ENCODE measurements around the gene KCNT2.
"Not testable (repeated sequence)": the region's sequence is repeated elsewhere in the genome, so short reads cannot be mapped to it uniquely, and the experiment has no call there.

KCNT2 gene

GRCh38 chr1:196522574-196523345, 85.5 kb downstream of the KCNT2 start:
- not testable (repeated sequence) for H3K4me1 ChIP-seq (ENCODE audit: control insufficient read depth in 1 of 2, insufficient read depth in 2 of 2, low read length in 2 of 2); H3K9ac ChIP-seq (ENCODE audit: low read depth in 1 of 2, low read length in 2 of 2); H3K9me3 ChIP-seq (ENCODE audit: control insufficient read depth in 1 of 2, low read length in 2 of 2); H3K27me3 ChIP-seq (ENCODE audit: control insufficient read depth in 1 of 2, insufficient read depth in 2 of 2, low read length in 2 of 2); H3K4me3 ChIP-seq (ENCODE audit: low read depth in 1 of 2, low read length in 2 of 2); H3K36me3 ChIP-seq (ENCODE audit: control insufficient read depth in 1 of 2, insufficient read depth in 2 of 2, low read length in 2 of 2); H3K27ac ChIP-seq (ENCODE audit: low read depth, low read length)

DNA sequence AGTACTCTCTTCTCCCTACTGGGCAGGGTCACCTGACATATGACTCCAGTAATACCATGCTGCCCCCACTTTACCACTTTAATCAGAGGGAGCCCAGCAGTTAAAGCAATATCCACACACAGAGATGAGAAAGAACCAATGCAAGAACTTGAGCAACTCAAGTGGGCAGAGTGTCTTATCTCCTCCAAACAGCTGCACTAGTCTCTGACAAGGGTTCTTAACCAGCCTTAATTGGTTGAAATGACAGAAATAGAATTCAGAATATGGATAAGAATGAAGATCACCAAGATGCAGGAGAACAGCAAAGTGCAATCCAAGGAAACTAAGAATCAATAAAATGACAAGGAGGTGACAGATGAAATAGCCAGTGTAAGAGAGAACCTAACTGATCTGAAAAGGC, 91.0 kb downstream of the KCNT2 start:
- no peak overlapping the region for H3K4me3 ChIP-seq (ENCODE audit: low read depth in 1 of 2, low read length in 2 of 2)
- H3K9ac ChIP-seq (ENCODE audit: low read depth in 1 of 2, low read length in 2 of 2), result no peak overlapping the region
- H3K36me3 ChIP-seq (ENCODE audit: control insufficient read depth in 1 of 2, insufficient read depth in 2 of 2, low read length in 2 of 2), result no peaks in the 10 kb centered on the region
- H3K9me3 ChIP-seq (ENCODE audit: control insufficient read depth in 1 of 2, low read length in 2 of 2), result no peaks in the 10 kb centered on the region
- no peaks in the 10 kb centered on the region for H3K4me1 ChIP-seq (ENCODE audit: control insufficient read depth in 1 of 2, insufficient read depth in 2 of 2, low read length in 2 of 2)
- no peak overlapping the region for H3K27ac ChIP-seq (ENCODE audit: low read depth, low read length)
- no peaks in the 10 kb centered on the region for H3K27me3 ChIP-seq (ENCODE audit: control insufficient read depth in 1 of 2, insufficient read depth in 2 of 2, low read length in 2 of 2)

DNA sequence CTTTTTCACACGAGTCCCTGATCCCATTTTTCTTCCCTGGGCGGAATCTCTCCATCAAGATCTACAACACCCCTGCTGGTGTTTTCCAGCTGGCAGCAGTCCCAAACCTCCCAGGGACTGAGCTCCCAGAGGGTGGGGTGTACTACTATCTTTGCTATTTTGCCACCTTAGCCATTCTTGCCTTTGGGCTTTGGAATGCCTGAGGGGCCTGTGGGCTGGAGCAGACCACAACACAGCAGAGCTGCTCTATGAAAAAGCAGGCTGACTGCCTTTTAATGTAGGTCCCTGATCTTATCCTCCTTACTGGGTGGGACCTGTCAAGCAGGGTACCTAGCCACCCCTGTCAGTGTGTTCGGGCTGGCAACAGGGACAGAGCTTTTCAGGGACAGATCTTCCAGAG, 91.9 kb downstream of the KCNT2 start:
- H3K9ac ChIP-seq (ENCODE audit: low read depth in 1 of 2, low read length in 2 of 2), result no peak overlapping the region
- H3K9me3 ChIP-seq (ENCODE audit: control insufficient read depth in 1 of 2, low read length in 2 of 2), result no peaks in the 10 kb centered on the region
- H3K27ac ChIP-seq (ENCODE audit: low read depth, low read length), result no peak overlapping the region
- H3K4me1 ChIP-seq (ENCODE audit: control insufficient read depth in 1 of 2, insufficient read depth in 2 of 2, low read length in 2 of 2), result no peaks in the 10 kb centered on the region
- H3K4me3 ChIP-seq (ENCODE audit: low read depth in 1 of 2, low read length in 2 of 2), result no peak overlapping the region
- no peaks in the 10 kb centered on the region for H3K27me3 ChIP-seq (ENCODE audit: control insufficient read depth in 1 of 2, insufficient read depth in 2 of 2, low read length in 2 of 2)
- no peaks in the 10 kb centered on the region for H3K36me3 ChIP-seq (ENCODE audit: control insufficient read depth in 1 of 2, insufficient read depth in 2 of 2, low read length in 2 of 2)

DNA sequence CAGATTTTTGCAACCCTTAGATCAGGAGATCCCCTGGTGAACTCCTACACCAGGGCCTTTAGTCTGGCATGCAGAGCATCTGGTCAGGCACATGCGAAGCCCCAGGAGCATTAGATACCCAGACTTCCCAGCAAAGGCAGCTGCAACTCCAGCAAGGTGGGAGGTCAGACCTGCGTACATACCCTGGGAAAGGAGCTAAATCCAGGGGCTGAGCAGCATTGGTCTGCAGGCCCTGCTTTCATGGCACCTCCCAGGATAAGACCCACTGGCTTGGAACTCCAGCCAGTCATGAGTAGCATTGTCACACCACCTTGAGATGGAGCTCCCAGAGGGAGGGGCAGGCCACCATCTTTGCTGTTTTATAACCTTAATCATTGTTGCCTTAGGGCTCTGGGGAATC, 92.3 kb downstream of the KCNT2 start:
- Histone ChIP-seq H3K4me3 (ENCODE audit: low read depth in 1 of 2, low read length in 2 of 2) (no peak overlapping the region), H3K4me1 (ENCODE audit: control insufficient read depth in 1 of 2, insufficient read depth in 2 of 2, low read length in 2 of 2) (no peaks in the 10 kb centered on the region), H3K27ac (ENCODE audit: low read depth, low read length) (no peak overlapping the region), H3K27me3 (ENCODE audit: control insufficient read depth in 1 of 2, insufficient read depth in 2 of 2, low read length in 2 of 2) (no peaks in the 10 kb centered on the region), H3K36me3 (ENCODE audit: control insufficient read depth in 1 of 2, insufficient read depth in 2 of 2, low read length in 2 of 2) (no peaks in the 10 kb centered on the region), H3K9me3 (ENCODE audit: control insufficient read depth in 1 of 2, low read length in 2 of 2) (no peaks in the 10 kb centered on the region), H3K9ac (ENCODE audit: low read depth in 1 of 2, low read length in 2 of 2) (no peak overlapping the region)

GRCh38 chr1:196513821-196514220, 94.4 kb downstream of the KCNT2 start:
- Histone ChIP-seq H3K36me3 (ENCODE audit: control insufficient read depth in 1 of 2, insufficient read depth in 2 of 2, low read length in 2 of 2) (no peaks in the 10 kb centered on the region), H3K4me1 (ENCODE audit: control insufficient read depth in 1 of 2, insufficient read depth in 2 of 2, low read length in 2 of 2) (no peaks in the 10 kb centered on the region), H3K9ac (ENCODE audit: low read depth in 1 of 2, low read length in 2 of 2) (no peak overlapping the region), H3K9me3 (ENCODE audit: control insufficient read depth in 1 of 2, low read length in 2 of 2) (no peaks in the 10 kb centered on the region), H3K27ac (ENCODE audit: low read depth, low read length) (no peak overlapping the region), H3K27me3 (ENCODE audit: control insufficient read depth in 1 of 2, insufficient read depth in 2 of 2, low read length in 2 of 2) (no peaks in the 10 kb centered on the region), H3K4me3 (ENCODE audit: low read depth in 1 of 2, low read length in 2 of 2) (no peak overlapping the region)

GRCh38 chr1:196510451-196510850, 97.8 kb downstream of the KCNT2 start:
- Histone ChIP-seq H3K27ac (ENCODE audit: low read depth, low read length) (no peak overlapping the region), H3K27me3 (ENCODE audit: control insufficient read depth in 1 of 2, insufficient read depth in 2 of 2, low read length in 2 of 2) (no peaks in the 10 kb centered on the region), H3K9me3 (ENCODE audit: control insufficient read depth in 1 of 2, low read length in 2 of 2) (no peaks in the 10 kb centered on the region), H3K4me1 (ENCODE audit: control insufficient read depth in 1 of 2, insufficient read depth in 2 of 2, low read length in 2 of 2) (no peaks in the 10 kb centered on the region), H3K9ac (ENCODE audit: low read depth in 1 of 2, low read length in 2 of 2) (no peak overlapping the region), H3K36me3 (ENCODE audit: control insufficient read depth in 1 of 2, insufficient read depth in 2 of 2, low read length in 2 of 2) (no peaks in the 10 kb centered on the region), H3K4me3 (ENCODE audit: low read depth in 1 of 2, low read length in 2 of 2) (no peak overlapping the region)

DNA sequence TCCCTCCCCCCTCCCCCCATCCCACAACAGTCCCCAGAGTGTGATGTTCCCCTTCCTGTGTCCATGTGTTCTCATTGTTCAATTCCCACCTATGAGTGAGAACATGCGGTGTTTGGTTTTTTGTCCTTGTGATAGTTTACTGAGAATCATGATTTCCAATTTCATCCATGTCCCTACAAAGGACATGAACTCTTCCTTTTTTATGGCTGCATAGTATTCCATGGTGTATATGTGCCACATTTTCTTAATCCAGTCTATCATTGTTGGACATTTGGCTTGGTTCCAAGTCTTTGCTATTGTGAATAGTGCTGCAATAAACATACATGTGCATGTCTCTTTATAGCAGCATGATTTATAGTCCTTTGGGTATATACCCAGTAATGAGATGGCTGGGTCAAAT, 104.0 kb downstream of the KCNT2 start:
- H3K4me1 ChIP-seq (ENCODE audit: control insufficient read depth in 1 of 2, insufficient read depth in 2 of 2, low read length in 2 of 2); H3K36me3 ChIP-seq (ENCODE audit: control insufficient read depth in 1 of 2, insufficient read depth in 2 of 2, low read length in 2 of 2); H3K27ac ChIP-seq (ENCODE audit: low read depth, low read length); H3K9ac ChIP-seq (ENCODE audit: low read depth in 1 of 2, low read length in 2 of 2); H3K4me3 ChIP-seq (ENCODE audit: low read depth in 1 of 2, low read length in 2 of 2); H3K9me3 ChIP-seq (ENCODE audit: control insufficient read depth in 1 of 2, low read length in 2 of 2); H3K27me3 ChIP-seq (ENCODE audit: control insufficient read depth in 1 of 2, insufficient read depth in 2 of 2, low read length in 2 of 2): not testable (repeated sequence)

- Histone ChIP-seq H3K27ac (ENCODE audit: low read depth, low read length) (no peak overlapping the region), H3K4me3 (ENCODE audit: low read depth in 1 of 2, low read length in 2 of 2) (no peak overlapping the region), H3K4me1 (ENCODE audit: control insufficient read depth in 1 of 2, insufficient read depth in 2 of 2, low read length in 2 of 2) (no peaks in the 10 kb centered on the region), H3K36me3 (ENCODE audit: control insufficient read depth in 1 of 2, insufficient read depth in 2 of 2, low read length in 2 of 2) (no peaks in the 10 kb centered on the region), H3K9me3 (ENCODE audit: control insufficient read depth in 1 of 2, low read length in 2 of 2) (no peaks in the 10 kb centered on the region), H3K9ac (ENCODE audit: low read depth in 1 of 2, low read length in 2 of 2) (no peak overlapping the region), H3K27me3 (ENCODE audit: control insufficient read depth in 1 of 2, insufficient read depth in 2 of 2, low read length in 2 of 2) (no peaks in the 10 kb centered on the region)
Measured at GRCh38 chr1:196502437-196502836, 105.8 kb downstream of the KCNT2 start.

- H3K27ac ChIP-seq (ENCODE audit: low read depth, low read length), result no peak overlapping the region
- H3K4me3 ChIP-seq (ENCODE audit: low read depth in 1 of 2, low read length in 2 of 2), result no peak overlapping the region
- H3K9ac ChIP-seq (ENCODE audit: low read depth in 1 of 2, low read length in 2 of 2), result no peak overlapping the region
- no peaks in the 10 kb centered on the region for H3K27me3 ChIP-seq (ENCODE audit: control insufficient read depth in 1 of 2, insufficient read depth in 2 of 2, low read length in 2 of 2)
- H3K9me3 ChIP-seq (ENCODE audit: control insufficient read depth in 1 of 2, low read length in 2 of 2), result no peaks in the 10 kb centered on the region
- H3K4me1 ChIP-seq (ENCODE audit: control insufficient read depth in 1 of 2, insufficient read depth in 2 of 2, low read length in 2 of 2), result no peaks in the 10 kb centered on the region
- no peaks in the 10 kb centered on the region for H3K36me3 ChIP-seq (ENCODE audit: control insufficient read depth in 1 of 2, insufficient read depth in 2 of 2, low read length in 2 of 2)
Measured at GRCh38 chr1:196501760-196502428, 106.3 kb downstream of the KCNT2 start.

DNA sequence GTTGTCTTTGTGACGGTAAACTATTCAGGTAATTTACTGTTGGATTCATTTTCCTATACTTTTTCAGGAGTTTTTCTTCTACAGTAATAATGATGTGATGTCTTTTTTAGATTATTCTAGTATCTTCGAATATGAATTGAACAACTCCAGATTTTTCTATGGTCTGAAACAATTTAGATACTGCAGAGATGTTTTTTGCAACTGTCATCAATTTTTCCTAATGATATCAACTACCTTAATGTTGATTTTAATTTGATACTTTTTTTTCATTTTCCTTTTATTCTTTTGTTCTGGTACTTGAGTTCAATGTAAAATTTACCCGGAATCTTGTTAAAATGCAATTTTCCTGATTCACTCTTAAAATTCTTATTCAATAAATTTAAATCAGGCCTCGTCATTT, 110.4 kb downstream of the KCNT2 start:
- no peak overlapping the region for H3K9ac ChIP-seq (ENCODE audit: low read depth in 1 of 2, low read length in 2 of 2)
- H3K4me3 ChIP-seq (ENCODE audit: low read depth in 1 of 2, low read length in 2 of 2), result no peak overlapping the region

More for the DNA sequence above, 110.4 kb downstream of the KCNT2 start:
- H3K36me3 ChIP-seq (ENCODE audit: control insufficient read depth in 1 of 2, insufficient read depth in 2 of 2, low read length in 2 of 2), result no peaks in the 10 kb centered on the region
- H3K27me3 ChIP-seq (ENCODE audit: control insufficient read depth in 1 of 2, insufficient read depth in 2 of 2, low read length in 2 of 2), result no peaks in the 10 kb centered on the region
- no peaks in the 10 kb centered on the region for H3K9me3 ChIP-seq (ENCODE audit: control insufficient read depth in 1 of 2, low read length in 2 of 2)
- H3K27ac ChIP-seq (ENCODE audit: low read depth, low read length), result no peak overlapping the region
- no peaks in the 10 kb centered on the region for H3K4me1 ChIP-seq (ENCODE audit: control insufficient read depth in 1 of 2, insufficient read depth in 2 of 2, low read length in 2 of 2)
